HS-27A (cell line): ENCODE measurements around the gene CCHCR1.

Experiments used
- DNase-seq: peaks from one replicate; pipeline ENCODE4 v3.0.0-alpha.2; 2012; ENCODE audit warnings: low read depth, missing footprints

CCHCR1 gene

GRCh38 chr6:31103136-31103535 lies 54.5 kb downstream of the CCHCR1 start:
- DNase-seq: no peak

DNA sequence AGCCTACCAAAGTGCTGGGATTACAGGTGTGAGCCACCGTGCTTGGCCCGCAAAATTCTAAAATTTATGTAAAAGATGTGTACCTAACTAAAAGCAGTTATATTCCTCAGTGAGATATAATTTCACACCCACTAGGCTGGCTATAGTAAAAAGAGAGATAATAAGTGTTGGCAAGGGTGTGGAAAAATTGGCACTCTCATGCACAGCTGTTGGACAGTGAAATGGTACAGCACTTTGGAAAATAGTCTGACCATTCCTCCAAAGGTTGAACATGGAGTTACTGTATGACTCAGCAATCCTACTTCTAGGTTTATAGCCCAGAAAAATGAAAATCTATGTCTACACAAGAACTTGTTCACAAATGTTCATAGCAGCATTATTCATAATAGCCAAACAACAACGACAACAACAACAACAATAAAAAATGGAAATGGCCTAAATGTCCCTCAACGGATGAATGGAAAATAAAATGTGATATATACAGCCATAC lies 59.1 kb downstream of the CCHCR1 start:
- no peak for DNase-seq

DNA sequence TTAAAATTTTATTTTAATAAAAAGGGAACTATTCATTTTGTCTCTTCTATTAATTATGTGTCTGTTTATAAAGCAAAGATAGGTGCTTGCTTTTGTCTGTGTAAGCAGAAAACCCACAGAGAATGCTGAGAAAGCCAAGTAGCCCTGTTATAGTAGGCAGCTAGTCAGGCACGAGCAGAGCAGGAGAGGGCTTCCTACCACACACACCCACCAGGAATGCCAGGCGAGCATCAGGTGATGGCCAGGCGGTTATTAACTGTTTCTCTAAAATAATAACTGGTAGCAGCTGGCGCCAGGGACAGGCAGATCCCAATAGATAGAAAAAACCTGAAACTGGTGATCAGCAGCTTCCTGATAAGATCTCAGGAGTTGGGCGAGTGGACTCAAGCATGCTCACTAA lies 60.9 kb downstream of the CCHCR1 start:
- no peak for DNase-seq

- no peak for DNase-seq
These were observed 61.4 kb downstream of the CCHCR1 start for GRCh38 chr6:31096215-31096614.

DNA sequence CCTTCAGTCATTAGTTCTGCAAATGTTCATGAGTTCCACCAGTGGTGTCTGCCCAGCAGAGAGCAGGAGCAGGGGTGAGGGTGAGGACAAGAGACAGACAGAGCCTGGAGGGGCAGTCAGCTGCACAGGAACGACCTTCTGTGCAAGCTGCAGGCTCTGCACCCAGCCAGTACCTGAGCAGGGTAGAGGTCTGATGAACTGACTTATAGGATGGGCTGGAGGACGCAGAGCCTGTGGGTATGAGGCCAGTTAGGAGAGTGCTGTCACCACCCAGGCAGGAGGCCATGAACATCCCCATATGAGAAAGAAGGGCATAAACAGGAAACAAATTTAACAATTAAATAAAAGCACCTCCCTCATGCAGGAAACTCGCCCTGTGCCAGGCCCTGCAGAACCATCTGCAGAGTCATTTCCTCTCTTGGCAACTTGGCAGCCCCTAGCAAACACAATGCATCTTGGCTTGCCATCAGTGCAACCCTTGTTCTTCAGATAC lies 63.2 kb downstream of the CCHCR1 start:
- no peak for DNase-seq

- no peak for DNase-seq
These were observed 64.7 kb downstream of the CCHCR1 start for GRCh38 chr6:31092769-31093505.
